Endodermal cell (in vitro differentiated cells): ENCODE data around the gene SLC25A46. TPM values are rescaled to one million over a fixed set of nuclear protein-coding genes. Genes with fewer than 3 reads are reported as not detected.
"Not testable (repeated sequence)": the region's sequence is repeated elsewhere in the genome, so short reads cannot be mapped to it uniquely, and the experiment has no call there.

ENCODE experiments used
- DNase-seq: peaks from one replicate; pipeline ENCODE4 v3.0.0-alpha.2; 2017
- H3K27ac ChIP-seq: 2 replicates; pipeline ENCODE4 v1.5.1; 2013; ENCODE audit warnings: mild to moderate bottlenecking, low read depth, low read length, moderate library complexity
- H3K27me3 ChIP-seq: 2 replicates; pipeline ENCODE4 v1.6.1; 2013; ENCODE audit warnings: mild to moderate bottlenecking, low read length, moderate library complexity; ENCODE audit not compliant: insufficient read depth, control insufficient read depth, poor library complexity, severe bottlenecking
- H3K36me3 ChIP-seq: 2 replicates; pipeline ENCODE4 v1.7.0; 2013; ENCODE audit warnings: mild to moderate bottlenecking, low read length, moderate library complexity; ENCODE audit not compliant: control insufficient read depth, insufficient read depth
- H3K4me1 ChIP-seq: one replicate; pipeline ENCODE4 v1.7.0; 2013; ENCODE audit warnings: low read length; ENCODE audit not compliant: control insufficient read depth, insufficient read depth
- H3K4me3 ChIP-seq: 2 replicates; pipeline ENCODE4 v1.5.1; 2013; ENCODE audit warnings: mild to moderate bottlenecking, low read length, moderate library complexity
- H3K9ac ChIP-seq: 2 replicates; pipeline ENCODE4 v1.6.1; 2013; ENCODE audit warnings: mild to moderate bottlenecking, low read length, moderate library complexity; ENCODE audit not compliant: poor library complexity, severe bottlenecking; ENCODE audit errors: extremely low read depth
- H3K9me3 ChIP-seq: 2 replicates; pipeline ENCODE4 v1.6.1; 2013; ENCODE audit warnings: mild to moderate bottlenecking, low read length, moderate library complexity; ENCODE audit not compliant: control insufficient read depth
- H3K27ac Mint-ChIP-seq: 2 replicates; pipeline ENCODE4 v1.8.0; 2020; ENCODE audit warnings: mixed read lengths
- H3K27me3 Mint-ChIP-seq: 2 replicates; pipeline ENCODE4 v1.8.0; 2021; ENCODE audit warnings: mild to moderate bottlenecking, mixed read lengths; ENCODE audit not compliant: insufficient read depth
- H3K36me3 Mint-ChIP-seq: 2 replicates; pipeline ENCODE4 v1.8.0; 2020; ENCODE audit warnings: low read depth, mixed read lengths
- H3K4me1 Mint-ChIP-seq: 2 replicates; pipeline ENCODE4 v1.8.0; 2020; ENCODE audit warnings: mixed read lengths
- H3K4me3 Mint-ChIP-seq: 2 replicates; pipeline ENCODE4 v1.8.0; 2020; ENCODE audit warnings: mild to moderate bottlenecking, moderate library complexity, mixed read lengths
- H3K9me3 Mint-ChIP-seq: 2 replicates; pipeline ENCODE4 v1.8.0; 2020; ENCODE audit warnings: mild to moderate bottlenecking, mixed read lengths
- WGBS, 2 experiments: methylation state at CpG; one replicate each; pipeline versions ENCODE4 v1.1.5 to v1.1.7; 2013; ENCODE audit warnings: missing lambda C conversion rate in 2 of 2, mixed read lengths in 1 of 2; ENCODE audit not compliant: insufficient coverage in 1 of 2, insufficient read length in 1 of 2; 5-methylcytosine and 5-hydroxymethylcytosine counted together
- long read RNA-seq, 4 experiments: library from polyadenylated mRNA in 2 of 4; library from RNA in 1 of 4; library from capped mRNA in 1 of 4; stranded (forward) in 3 of 4; unstranded in 1 of 4; transcript quantifications; one replicate each; pipeline ENCODE4 v2.0.0, GENCODE V29; 2020 to 2021; ENCODE audit warnings: inconsistent platforms in 1 of 4
- polyA plus RNA-seq, 2 experiments: library from polyadenylated mRNA; stranded (reverse); fragments of 50-300 nt; gene quantifications; one replicate each; pipeline ENCODE4 v1.2.3, GENCODE V29; 2013
- total RNA-seq, 2 donors: library from RNA; stranded (reverse); fragmentation: NEBNext Ultra II Directional in 1 of 2; extraction: Animal tissue kit (Norgen Biotek cat#: 25700) in 1 of 2; gene quantifications; 2 replicates in 1 of 2; 3 replicates in 1 of 2; pipeline ENCODE4 v1.2.1, GENCODE V29; 2021
- TF ChIP-seq, protein P1 (sequence below): fragments of 200-600 bp; sonication (generic); conservative IDR thresholded peaks from 2 replicates; pipeline ENCODE4 v1.5.0; 2021; ENCODE audit warnings: antibody characterized with exemption, mild to moderate bottlenecking

SLC25A46 gene
- 10 to 100 TPM; 22.7 to 24.5 TPM for total RNA-seq
- 25.5 TPM for polyA plus RNA-seq (2013, experiment 1 of 2)
- polyA plus RNA-seq (2013, experiment 2 of 2): 26.5 TPM
- long read RNA-seq, experiment 1, partial matches to known transcripts: 6 of 13 reads
- long read RNA-seq, experiment 1, other reads (novel, unspliced or antisense): 4 of 13 reads
- long read RNA-seq, experiment 2, full-length matches to known transcripts: 36 of 40 reads
- long read RNA-seq, experiment 2, partial matches to known transcripts: 1 of 40 reads
- long read RNA-seq, experiment 2, other reads (novel, unspliced or antisense): 3 of 40 reads
- long read RNA-seq, experiment 3, transcript SLC25A46-201 (8 exons, 2,385 nt): major isoform, 77 of 86 reads
- long read RNA-seq, experiment 3, partial matches to known transcripts: 0 of 86 reads
- long read RNA-seq, experiment 3, other reads (novel, unspliced or antisense): 9 of 86 reads
- long read RNA-seq, experiment 4, transcript SLC25A46-201 (8 exons, 2,385 nt): major isoform, 15 of 18 reads
- long read RNA-seq, experiment 4, partial matches to known transcripts: 1 of 18 reads
- long read RNA-seq, experiment 4, other reads (novel, unspliced or antisense): 2 of 18 reads

DNA sequence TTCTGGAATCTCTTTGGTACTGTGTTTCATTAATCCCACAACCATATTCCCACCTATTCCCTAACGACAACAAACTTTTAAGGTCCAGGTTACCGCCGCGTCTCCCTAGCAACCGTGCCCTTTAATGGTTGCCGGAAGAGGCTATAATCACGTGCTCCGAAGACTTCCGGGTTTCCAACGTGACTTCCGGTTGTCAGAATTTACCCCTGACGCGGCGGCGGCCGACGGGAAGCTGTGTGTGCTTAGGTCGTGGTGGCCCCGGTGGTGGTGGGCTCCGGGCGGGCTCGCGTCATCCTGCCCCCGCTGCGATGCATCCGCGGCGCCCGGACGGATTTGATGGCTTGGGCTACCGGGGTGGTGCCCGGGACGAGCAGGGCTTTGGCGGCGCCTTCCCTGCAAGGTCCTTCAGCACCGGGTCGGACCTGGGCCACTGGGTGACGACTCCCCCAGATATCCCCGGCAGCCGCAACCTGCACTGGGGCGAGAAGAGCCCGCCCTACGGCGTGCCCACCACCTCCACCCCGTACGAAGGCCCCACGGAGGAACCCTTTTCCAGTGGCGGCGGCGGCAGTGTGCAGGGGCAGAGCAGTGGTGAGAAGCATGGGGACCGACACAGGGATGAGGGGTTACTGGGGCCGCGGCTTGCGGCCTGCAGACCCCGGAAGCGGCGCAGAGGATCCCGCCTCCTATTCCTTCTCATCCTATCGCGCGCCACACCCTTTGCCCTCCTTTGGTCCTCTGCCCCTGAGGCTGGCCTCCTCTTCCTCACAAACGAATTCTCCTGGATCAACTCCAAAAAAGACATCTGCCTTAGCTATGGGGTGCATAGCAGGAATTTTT is at the start of gene SLC25A46:
TSS of gene SLC25A46 (plus strand) at position 196 of the 840 bp plus-strand sequence. CDS start at position 309, 113 bp downstream.
- Mint-ChIP-seq H3K4me1 (peaks cover 8% of the 10 kb centered on the region), H3K27ac (peak within 1 kb of the TSS; percentile 93), H3K36me3 (peaks cover 3% of the 10 kb centered on the region), H3K27me3 (peaks cover 17% of the 10 kb centered on the region), H3K4me3 (peak within 1 kb of the TSS; percentile 96), H3K9me3 (no peaks in the 10 kb centered on the region)
- Histone ChIP-seq H3K27ac (peak within 1 kb of the TSS; percentile 85), H3K4me3 (peak within 1 kb of the TSS; percentile 94), H3K36me3 (peaks cover 2% of the 10 kb centered on the region), H3K27me3 (peaks cover 33% of the 10 kb centered on the region), H3K9ac (peak within 1 kb of the TSS; percentile 54), H3K9me3 (no peaks in the 10 kb centered on the region), H3K4me1 (no peaks in the 10 kb centered on the region)
- TF ChIP-seq, protein P1, sequence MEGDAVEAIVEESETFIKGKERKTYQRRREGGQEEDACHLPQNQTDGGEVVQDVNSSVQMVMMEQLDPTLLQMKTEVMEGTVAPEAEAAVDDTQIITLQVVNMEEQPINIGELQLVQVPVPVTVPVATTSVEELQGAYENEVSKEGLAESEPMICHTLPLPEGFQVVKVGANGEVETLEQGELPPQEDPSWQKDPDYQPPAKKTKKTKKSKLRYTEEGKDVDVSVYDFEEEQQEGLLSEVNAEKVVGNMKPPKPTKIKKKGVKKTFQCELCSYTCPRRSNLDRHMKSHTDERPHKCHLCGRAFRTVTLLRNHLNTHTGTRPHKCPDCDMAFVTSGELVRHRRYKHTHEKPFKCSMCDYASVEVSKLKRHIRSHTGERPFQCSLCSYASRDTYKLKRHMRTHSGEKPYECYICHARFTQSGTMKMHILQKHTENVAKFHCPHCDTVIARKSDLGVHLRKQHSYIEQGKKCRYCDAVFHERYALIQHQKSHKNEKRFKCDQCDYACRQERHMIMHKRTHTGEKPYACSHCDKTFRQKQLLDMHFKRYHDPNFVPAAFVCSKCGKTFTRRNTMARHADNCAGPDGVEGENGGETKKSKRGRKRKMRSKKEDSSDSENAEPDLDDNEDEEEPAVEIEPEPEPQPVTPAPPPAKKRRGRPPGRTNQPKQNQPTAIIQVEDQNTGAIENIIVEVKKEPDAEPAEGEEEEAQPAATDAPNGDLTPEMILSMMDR: no peak
- DNase-seq: peak; percentile 95
- WGBS, 2 experiments: 0 to 1% methylated on average over 28 to 62 of the region's 62 CpGs

DNA sequence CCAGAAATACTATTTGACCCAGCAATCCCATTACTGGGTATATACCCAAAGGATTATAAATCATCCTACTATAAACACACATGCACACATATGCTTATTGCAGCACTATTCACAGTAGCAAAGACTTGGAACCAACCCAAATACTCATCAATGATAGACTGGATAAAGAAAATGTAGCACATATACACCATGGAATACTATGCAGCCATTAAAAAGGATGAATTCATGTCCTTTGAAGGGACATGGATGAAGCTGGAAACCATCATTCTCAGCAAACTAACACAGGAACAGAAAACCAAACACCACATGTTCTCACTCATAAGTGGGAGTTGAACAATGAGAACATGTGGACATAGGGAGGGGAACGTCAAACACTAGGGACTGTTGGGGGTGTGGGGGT is 48.2 kb upstream of the SLC25A46 start:
- H3K27ac Mint-ChIP-seq, H3K9ac ChIP-seq, H3K27ac ChIP-seq, H3K27me3 Mint-ChIP-seq, H3K4me1 ChIP-seq, H3K27me3 ChIP-seq, H3K36me3 ChIP-seq, H3K9me3 ChIP-seq, H3K9me3 Mint-ChIP-seq, H3K36me3 Mint-ChIP-seq, DNase-seq, H3K4me3 ChIP-seq, H3K4me3 Mint-ChIP-seq: not testable (repeated sequence)
- 100% methylated on average over 1 of the region's 1 CpG; no CpG with 5 or more reads in 1 of the 2 experiments for WGBS, 2 experiments
- H3K4me1 Mint-ChIP-seq: peaks cover 13% of the 10 kb centered on the region

DNA sequence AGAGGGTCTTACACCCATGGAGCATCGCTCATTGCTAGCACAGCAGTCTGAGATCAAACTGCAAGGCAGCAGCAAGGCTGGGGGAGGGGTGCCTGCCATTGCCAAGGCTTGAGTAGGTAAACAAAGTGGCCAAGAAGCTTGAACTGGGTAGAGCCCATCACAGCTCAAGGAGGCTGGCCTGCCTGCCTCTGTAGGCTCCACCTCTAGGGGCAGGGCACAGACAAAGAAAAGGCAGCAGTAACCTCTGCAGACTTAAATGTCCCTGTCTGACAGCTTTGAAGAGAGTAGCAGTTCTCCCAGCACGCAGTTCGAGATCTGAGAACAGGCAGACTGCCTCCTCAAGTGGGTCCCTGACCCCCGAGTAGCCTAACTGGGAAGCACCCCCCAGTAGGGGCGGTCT is 46.1 kb upstream of the SLC25A46 start:
- not testable (repeated sequence) for H3K4me3 ChIP-seq, H3K9me3 Mint-ChIP-seq
- WGBS, 2 experiments: 71 to 88% methylated on average over 5 of the region's 5 CpGs

More for the DNA sequence above, 46.1 kb upstream of the SLC25A46 start:
- H3K36me3 Mint-ChIP-seq, H3K27me3 Mint-ChIP-seq, H3K9ac ChIP-seq, H3K4me1 ChIP-seq, H3K4me3 Mint-ChIP-seq, H3K27me3 ChIP-seq, H3K9me3 ChIP-seq, H3K36me3 ChIP-seq, H3K4me1 Mint-ChIP-seq, H3K27ac ChIP-seq: not testable (repeated sequence)
- DNase-seq: peak; percentile 78
- TF ChIP-seq, protein P1: peak; percentile 57
- H3K27ac Mint-ChIP-seq: peak overlapping the region; percentile 72
